ENCODE data around the gene TTLL5.
"Not testable (repeated sequence)": the region's sequence is repeated elsewhere in the genome, so short reads cannot be mapped to it uniquely, and the experiment has no call there.

The TTLL5 gene

DNA sequence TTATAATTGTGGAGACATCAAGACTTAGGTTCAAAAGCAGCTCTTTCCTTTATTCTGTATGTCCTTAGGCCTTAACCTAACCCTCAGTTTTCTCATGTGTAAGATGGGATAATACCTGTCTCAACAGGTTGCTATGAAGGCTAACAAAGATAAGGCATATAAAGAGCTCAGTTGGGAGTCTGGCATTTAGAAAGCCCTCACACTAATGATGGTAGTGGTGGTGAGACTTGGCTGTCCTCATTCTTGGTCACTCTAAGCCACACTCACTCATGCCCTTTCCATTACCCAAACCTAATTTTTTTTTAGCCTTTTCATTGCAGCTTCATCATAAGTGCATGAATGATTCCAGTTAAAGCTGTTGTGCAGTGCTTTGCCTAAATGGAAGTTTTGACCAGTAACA lies 183.4 kb downstream of the TTLL5 start:
- no peak for TF ChIP-seq POLR2AphosphoS5 (IDR thresholded peaks at IDR 0.05; ENCODE audit: low read depth)
- no peak for DNase-seq (ENCODE audit: low read depth in 1 of 2, low spot score in 1 of 2)
- Histone ChIP-seq H3K27ac (replicated peaks) (no peak overlapping the region), H3K4me3 (replicated peaks; ENCODE audit: insufficient read depth, low read length) (no peak overlapping the region), H3K27me3 (ENCODE audit: insufficient read depth, poor library complexity, severe bottlenecking) (no peaks in the 10 kb centered on the region)

DNA sequence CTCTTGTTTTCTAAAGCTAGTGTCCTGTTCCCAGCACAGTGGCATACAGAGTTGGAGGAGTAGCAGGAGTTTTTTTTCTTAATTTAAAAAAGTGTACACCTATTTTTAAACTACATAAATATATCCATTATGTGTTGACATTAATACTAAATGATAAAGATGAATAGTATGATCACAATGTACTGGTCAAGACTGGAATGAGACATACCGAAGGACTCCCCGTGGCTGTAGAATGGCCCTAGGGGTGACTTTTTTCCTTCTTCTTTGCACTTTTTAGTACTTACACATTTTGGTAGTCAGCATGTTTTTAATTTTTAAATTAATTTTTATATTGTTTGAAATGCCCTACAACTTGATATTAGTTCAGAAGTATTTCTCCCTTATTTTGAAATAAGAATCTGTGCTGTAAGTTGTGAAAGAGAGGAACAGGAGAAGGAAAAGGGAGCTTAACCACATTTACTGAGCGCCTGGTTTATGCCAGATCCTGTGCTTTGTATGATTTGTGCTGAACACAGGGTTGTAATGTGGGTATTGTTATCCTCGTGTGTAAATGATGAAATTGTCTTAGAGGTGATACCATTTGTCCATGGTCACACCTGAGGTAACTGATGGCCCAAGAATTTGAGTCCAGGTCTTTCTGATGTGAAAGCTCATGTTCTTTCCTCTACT lies 184.2 kb downstream of the TTLL5 start:
- Histone ChIP-seq H3K27ac (replicated peaks) (no peak overlapping the region), H3K4me3 (replicated peaks; ENCODE audit: insufficient read depth, low read length) (no peak overlapping the region), H3K27me3 (ENCODE audit: insufficient read depth, poor library complexity, severe bottlenecking) (no peaks in the 10 kb centered on the region)
- TF ChIP-seq, protein P1, sequence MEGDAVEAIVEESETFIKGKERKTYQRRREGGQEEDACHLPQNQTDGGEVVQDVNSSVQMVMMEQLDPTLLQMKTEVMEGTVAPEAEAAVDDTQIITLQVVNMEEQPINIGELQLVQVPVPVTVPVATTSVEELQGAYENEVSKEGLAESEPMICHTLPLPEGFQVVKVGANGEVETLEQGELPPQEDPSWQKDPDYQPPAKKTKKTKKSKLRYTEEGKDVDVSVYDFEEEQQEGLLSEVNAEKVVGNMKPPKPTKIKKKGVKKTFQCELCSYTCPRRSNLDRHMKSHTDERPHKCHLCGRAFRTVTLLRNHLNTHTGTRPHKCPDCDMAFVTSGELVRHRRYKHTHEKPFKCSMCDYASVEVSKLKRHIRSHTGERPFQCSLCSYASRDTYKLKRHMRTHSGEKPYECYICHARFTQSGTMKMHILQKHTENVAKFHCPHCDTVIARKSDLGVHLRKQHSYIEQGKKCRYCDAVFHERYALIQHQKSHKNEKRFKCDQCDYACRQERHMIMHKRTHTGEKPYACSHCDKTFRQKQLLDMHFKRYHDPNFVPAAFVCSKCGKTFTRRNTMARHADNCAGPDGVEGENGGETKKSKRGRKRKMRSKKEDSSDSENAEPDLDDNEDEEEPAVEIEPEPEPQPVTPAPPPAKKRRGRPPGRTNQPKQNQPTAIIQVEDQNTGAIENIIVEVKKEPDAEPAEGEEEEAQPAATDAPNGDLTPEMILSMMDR (IDR thresholded peaks at IDR 0.05; ENCODE audit: insufficient read depth, low read length), result no peak
- TF ChIP-seq GABPA (IDR thresholded peaks at IDR 0.05; ENCODE audit: low read depth) (no peak), POLR2AphosphoS5 (IDR thresholded peaks at IDR 0.05; ENCODE audit: low read depth) (no peak), SPI1 (IDR thresholded peaks at IDR 0.05; ENCODE audit: borderline replicate concordance, low read depth) (no peak)
- TF ChIP-seq, protein P2, sequence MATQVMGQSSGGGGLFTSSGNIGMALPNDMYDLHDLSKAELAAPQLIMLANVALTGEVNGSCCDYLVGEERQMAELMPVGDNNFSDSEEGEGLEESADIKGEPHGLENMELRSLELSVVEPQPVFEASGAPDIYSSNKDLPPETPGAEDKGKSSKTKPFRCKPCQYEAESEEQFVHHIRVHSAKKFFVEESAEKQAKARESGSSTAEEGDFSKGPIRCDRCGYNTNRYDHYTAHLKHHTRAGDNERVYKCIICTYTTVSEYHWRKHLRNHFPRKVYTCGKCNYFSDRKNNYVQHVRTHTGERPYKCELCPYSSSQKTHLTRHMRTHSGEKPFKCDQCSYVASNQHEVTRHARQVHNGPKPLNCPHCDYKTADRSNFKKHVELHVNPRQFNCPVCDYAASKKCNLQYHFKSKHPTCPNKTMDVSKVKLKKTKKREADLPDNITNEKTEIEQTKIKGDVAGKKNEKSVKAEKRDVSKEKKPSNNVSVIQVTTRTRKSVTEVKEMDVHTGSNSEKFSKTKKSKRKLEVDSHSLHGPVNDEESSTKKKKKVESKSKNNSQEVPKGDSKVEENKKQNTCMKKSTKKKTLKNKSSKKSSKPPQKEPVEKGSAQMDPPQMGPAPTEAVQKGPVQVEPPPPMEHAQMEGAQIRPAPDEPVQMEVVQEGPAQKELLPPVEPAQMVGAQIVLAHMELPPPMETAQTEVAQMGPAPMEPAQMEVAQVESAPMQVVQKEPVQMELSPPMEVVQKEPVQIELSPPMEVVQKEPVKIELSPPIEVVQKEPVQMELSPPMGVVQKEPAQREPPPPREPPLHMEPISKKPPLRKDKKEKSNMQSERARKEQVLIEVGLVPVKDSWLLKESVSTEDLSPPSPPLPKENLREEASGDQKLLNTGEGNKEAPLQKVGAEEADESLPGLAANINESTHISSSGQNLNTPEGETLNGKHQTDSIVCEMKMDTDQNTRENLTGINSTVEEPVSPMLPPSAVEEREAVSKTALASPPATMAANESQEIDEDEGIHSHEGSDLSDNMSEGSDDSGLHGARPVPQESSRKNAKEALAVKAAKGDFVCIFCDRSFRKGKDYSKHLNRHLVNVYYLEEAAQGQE (IDR thresholded peaks at IDR 0.05; ENCODE audit: insufficient replicate concordance, low read depth), result no peak
- no peak for DNase-seq (ENCODE audit: low read depth in 1 of 2, low spot score in 1 of 2)

DNA sequence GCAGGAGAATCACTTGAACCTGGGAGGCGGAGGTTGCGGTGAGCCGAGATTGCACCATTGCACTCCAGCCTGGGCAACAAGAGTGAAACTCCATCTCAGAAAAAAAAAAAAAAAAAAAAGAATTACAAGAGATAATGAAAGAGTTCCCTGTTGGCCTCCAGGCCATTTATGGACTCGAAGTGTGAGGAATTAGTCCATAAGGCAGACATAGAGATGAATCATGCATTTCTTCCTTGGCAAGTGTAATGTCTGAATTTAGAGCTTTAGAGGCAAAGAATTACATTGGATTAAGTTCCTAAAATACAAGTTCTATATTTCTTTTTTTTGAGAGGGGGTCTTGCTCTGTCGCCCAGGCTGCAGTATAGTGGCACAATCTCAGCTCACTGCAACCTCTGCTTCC lies 185.6 kb downstream of the TTLL5 start:
- not testable (repeated sequence) for H3K27ac ChIP-seq (replicated peaks); DNase-seq (ENCODE audit: low read depth in 1 of 2, low spot score in 1 of 2); H3K4me3 ChIP-seq (replicated peaks; ENCODE audit: insufficient read depth, low read length); H3K27me3 ChIP-seq (ENCODE audit: insufficient read depth, poor library complexity, severe bottlenecking)

DNA sequence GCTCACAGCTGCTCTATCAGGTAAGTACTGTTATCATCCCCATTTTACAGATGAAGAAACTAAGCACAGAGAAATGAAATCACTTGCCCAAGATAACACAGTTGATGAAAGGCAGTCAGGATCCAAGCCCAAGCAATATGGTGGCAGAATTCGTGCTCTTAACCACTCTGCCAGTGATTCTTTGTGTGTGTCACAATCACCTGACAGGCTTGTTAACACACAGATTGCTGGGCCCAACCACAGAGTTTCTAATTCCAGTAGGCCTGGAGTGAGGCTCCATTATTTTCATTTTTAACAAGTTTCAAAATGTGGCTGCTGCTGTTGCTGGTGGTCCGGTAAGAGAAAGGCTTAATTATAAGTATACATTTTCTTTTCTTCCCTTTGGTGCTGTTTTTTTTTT lies 186.5 kb downstream of the TTLL5 start:
- no peak overlapping the region for H3K27ac ChIP-seq (replicated peaks)
- TF ChIP-seq, protein P2 (IDR thresholded peaks at IDR 0.05; ENCODE audit: insufficient replicate concordance, low read depth), result no peak
- TF ChIP-seq SPI1 (IDR thresholded peaks at IDR 0.05; ENCODE audit: borderline replicate concordance, low read depth), result no peak
- TF ChIP-seq POLR2AphosphoS5 (IDR thresholded peaks at IDR 0.05; ENCODE audit: low read depth), result no peak
- TF ChIP-seq, protein P1 (IDR thresholded peaks at IDR 0.05; ENCODE audit: insufficient read depth, low read length), result no peak
- TF ChIP-seq GABPA (IDR thresholded peaks at IDR 0.05; ENCODE audit: low read depth), result no peak

More for the DNA sequence above, 186.5 kb downstream of the TTLL5 start:
- Histone ChIP-seq H3K27me3 (ENCODE audit: insufficient read depth, poor library complexity, severe bottlenecking) (no peaks in the 10 kb centered on the region), H3K4me3 (replicated peaks; ENCODE audit: insufficient read depth, low read length) (no peak overlapping the region)
- no peak for DNase-seq (ENCODE audit: low read depth in 1 of 2, low spot score in 1 of 2)
